ENCODE data around the gene TMEM17.

TMEM17 gene

DNA sequence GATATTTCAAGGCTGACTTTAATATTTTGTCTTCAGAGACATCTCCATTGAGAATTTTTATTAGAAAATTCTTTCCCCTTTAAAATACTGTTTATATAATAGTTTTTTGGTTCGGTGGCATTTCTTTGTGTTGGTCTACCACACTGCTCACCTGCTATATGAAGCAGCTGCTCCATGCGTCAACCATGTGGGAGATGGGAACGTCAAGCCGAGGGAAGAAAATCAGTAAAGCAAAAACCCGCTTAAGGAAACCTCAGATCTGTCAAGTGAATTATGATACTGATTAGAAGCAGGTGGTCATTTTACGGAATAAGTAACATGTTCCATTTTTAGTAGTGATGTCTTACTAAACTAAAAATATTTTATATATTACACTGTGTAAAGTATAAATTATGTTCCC lies 5.6 kb upstream of the TMEM17 start:
- DNase-seq (ENCODE audit: low read depth, low spot score), result no peak

- DNase-seq (ENCODE audit: low read depth, low spot score), result no peak
These were observed 391 bp upstream of the TMEM17 start for GRCh38 chr2:62506421-62506750.

- DNase-seq (ENCODE audit: low read depth, low spot score), result no peak
These were observed 766 bp downstream of the TMEM17 start for GRCh38 chr2:62505109-62505749.

- no peak for DNase-seq (ENCODE audit: low read depth, low spot score)
These were observed 1.3 kb downstream of the TMEM17 start for GRCh38 chr2:62504657-62505056.

- DNase-seq (ENCODE audit: low read depth, low spot score), result no peak
These were observed 4.0 kb downstream of the TMEM17 start for GRCh38 chr2:62501794-62502500.

GRCh38 chr2:62501069-62501468 lies 4.9 kb downstream of the TMEM17 start:
- no peak for DNase-seq (ENCODE audit: low read depth, low spot score)

DNA sequence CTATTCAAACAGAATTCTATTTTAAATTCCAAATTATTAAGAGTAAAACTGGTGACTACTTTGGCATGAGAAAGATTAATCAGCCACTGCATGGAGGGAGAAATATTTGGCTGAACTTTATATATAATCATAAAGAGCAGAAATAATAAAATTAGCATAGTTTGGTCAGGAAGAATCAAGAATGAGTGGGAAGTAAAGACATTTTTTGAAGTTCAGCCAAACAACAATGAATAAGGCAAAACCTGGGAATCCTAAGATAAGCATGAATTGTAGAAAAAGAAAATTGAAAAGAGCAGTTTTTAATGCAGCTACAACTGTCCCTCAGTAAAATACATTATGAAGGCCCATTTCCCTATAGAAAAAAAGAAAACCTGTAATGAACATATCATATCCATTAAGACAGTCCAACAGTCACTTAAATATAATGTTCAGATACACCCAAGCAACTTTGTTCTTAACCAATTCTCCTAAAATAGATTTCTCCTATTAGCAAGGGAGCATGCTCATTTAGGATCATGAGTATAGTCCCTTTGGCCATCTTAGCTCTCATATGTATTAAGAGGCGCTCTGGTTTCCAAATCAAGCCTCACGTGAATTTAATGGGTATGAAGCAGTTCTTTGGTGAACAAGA lies 6.5 kb downstream of the TMEM17 start:
- no peak for DNase-seq (ENCODE audit: low read depth, low spot score)

GRCh38 chr2:62498739-62499138 lies 7.3 kb downstream of the TMEM17 start:
- DNase-seq (ENCODE audit: low read depth, low spot score), result no peak

DNA sequence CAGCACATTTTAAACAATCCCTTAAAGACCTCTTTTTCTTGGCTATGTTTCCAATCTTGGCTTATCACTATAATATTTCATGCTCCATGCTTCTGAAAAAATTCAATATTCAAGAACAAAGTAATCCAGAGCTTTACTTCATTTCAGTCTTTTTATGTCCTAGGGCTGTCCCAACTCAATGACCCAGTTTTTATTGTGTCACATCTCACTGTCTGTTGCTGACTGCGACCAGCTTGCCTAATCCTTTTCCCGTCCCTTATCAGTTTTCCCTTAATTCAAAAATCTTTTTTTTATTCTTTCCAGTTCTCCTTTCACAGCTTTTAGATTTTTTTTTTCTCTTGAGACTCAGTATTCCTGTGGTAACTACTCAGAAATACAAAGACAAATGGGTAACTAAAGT lies 10.2 kb downstream of the TMEM17 start:
- DNase-seq (ENCODE audit: low read depth, low spot score), result no peak

DNA sequence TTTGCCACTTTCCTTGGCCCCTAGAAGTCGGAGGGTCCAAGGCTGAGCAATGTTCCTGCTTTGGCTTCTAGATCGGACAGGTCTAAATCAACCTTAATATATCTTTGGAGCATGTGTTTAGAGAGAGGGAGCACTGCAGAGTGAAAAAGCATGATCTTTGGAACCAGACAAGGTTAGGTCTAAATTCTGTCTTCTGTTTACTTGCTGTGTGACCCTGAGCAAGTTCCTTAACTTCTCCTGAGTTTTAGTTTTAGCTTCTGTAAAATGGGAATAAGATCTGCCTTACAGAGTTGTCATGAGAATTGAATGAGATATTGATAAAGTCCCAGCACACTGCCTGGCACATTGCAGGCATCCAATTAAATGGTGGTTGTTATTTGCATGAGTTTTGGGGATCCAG lies 13.9 kb downstream of the TMEM17 start:
- DNase-seq (ENCODE audit: low read depth, low spot score), result no peak

DNA sequence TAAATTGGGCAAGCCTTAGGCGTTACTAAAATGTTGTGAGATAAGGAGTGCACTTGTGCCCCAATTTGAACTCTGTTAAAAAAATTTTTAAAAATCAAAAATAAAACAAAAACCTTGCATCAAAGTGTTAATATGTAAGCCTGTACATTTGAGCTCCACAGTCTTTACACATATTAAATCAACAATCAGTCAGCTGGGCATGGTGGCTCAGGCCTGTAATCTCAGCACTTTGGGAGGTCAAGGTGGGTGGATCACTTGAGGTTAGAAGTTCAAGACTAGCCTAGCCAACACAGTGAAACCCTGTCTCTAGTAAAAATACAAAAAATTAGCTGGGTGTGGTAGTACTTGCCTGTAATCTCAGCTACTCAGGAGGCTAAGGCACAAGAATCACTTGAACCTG lies 16.3 kb downstream of the TMEM17 start:
- no peak for DNase-seq (ENCODE audit: low read depth, low spot score)

GRCh38 chr2:62489162-62489561 lies 16.8 kb downstream of the TMEM17 start:
- no peak for DNase-seq (ENCODE audit: low read depth, low spot score)

DNA sequence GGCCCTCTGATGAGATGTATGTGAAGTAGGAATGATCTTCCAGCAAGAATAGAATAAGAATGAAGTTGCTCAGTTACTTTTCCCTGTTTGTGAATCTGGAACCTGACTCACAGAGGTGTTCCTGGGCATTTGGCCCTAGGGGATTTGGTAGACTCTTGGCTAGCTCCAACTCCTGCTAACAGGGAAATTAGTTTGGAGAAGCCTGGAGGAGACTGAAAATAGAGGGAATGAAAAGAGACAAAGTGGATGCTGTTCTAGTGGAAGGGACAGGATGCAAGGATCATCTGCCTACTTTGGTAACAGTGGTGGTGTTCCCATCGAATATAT lies 19.6 kb downstream of the TMEM17 start:
- no peak for DNase-seq (ENCODE audit: low read depth, low spot score)

- no peak for DNase-seq (ENCODE audit: low read depth, low spot score)
These were observed 20.1 kb downstream of the TMEM17 start for GRCh38 chr2:62485761-62486438.

GRCh38 chr2:62482558-62483352 lies 23.2 kb downstream of the TMEM17 start:
- no peak for DNase-seq (ENCODE audit: low read depth, low spot score)

DNA sequence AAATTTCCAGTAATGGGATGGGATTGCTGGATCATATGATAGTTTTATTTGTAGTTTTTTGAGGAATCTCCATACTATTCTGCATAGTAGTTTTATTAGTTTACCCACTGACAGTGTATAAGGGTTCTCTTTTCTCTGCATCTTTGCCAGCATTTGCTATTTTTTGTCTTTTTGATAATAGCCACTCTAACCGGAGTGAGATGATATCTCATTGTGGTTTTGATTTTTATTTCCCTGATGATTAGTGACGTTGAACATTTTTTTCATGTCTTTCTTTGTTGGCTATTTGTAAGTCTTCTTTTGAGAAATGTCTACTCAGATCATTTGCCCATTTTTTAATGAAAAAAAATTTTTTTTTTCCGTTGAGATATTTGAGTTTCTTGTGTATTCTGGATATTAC lies 26.1 kb downstream of the TMEM17 start:
- DNase-seq (ENCODE audit: low read depth, low spot score), result no peak

- no peak for DNase-seq (ENCODE audit: low read depth, low spot score)
These were observed 27.9 kb downstream of the TMEM17 start for GRCh38 chr2:62478093-62478580.

DNA sequence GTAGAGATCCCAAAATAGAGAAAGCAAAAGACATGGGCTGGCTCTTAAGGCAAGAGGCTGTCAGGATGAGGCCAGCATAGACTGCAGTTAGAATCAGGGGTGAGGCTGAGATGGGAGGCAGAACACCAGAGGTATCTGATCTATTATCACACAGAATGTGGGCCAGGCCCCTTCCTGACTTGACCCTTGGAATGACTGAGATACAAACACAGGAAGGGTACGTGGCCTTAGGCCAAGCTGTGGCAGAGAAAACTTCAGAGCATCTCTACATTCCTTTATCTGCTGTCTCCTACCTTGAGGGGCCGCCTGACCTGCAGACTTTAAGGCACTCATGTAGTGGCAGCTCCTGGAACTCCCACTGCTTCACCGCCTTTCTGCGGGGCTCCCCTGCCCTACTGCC lies 28.4 kb downstream of the TMEM17 start:
- DNase-seq (ENCODE audit: low read depth, low spot score), result no peak

DNA sequence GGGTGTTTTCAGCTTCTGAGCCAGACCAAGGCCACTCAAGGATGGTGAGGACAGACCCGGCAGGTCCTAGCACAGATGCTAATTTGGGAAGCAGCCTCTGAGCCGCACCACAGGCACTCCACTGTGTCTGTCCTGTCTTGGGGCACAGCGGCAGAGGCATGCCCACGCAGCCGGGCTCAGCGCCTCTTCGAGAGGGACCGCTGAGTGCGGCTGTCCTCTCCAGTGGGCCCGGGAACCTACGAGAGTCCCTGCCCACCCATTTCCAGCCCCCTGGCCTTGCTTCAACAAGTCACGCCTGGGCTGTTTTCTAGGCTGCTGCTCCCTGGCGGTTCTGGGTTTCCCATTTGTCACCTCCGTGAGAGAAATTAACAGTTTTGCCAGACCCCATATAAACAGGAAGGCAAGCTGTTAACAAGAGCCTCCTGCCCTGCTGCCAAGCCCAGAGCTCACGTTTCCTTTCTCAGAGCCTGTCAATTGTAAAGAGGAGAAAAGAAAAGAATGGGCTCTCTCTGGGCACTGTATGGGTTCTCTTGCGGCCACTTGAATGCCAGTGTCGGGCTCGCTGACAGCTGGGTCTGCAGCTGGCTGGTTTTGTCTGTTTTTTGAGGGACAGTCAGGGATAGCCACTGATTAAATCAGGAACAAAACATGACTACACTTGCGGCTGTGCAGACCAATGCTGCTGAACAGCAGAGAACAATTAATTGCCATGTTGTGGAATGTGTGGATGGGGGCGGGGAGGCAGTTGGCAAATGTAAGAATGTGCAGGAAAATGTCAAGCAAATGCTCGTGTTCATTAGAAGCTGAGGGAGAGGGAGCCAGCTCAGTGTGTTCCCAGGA lies 30.6 kb downstream of the TMEM17 start:
- no peak for DNase-seq (ENCODE audit: low read depth, low spot score)

GRCh38 chr2:62474176-62474575 lies 31.8 kb downstream of the TMEM17 start:
- DNase-seq (ENCODE audit: low read depth, low spot score), result no peak

DNA sequence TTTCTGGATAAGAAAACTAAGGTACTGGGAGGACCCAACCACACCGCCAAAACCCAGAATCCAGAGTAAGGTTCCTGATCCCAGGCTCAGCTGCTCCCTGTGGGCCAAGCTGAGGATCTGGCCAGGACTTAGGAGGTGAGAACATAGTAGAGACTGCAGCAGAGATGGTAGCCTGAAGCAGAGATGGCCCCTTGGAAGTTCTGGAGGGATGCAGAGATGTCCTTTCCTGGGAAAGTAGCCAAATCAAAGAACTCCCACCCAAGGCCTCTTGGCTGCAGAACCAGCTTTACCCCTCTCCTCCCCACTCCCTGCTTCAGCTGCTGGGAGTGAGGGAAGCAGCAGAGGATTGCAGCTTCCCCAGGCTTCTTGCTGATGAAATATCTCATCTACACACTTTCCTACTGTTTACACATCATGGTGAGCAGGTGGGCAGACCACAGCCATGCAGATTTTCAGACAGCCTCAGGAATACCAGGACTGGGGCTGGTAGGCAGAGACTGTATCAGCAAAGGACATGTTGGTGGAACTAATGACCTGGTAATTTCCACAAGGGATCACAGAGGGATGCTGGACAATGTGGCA lies 32.7 kb downstream of the TMEM17 start:
- DNase-seq (ENCODE audit: low read depth, low spot score), result no peak

Measured in activated naive CD8-positive, alpha-beta T cell treated with anti-CD3 and anti-CD28 coated beads, Interleukin-2, amount 50 U/mL, for 16 hours (primary cell).